GM10248 (cell line): ENCODE results near the gene DFFB.

ENCODE experiments used
- CTCF ChIA-PET: fragments of 300-600 bp; sonication (Branson Sonifier 250); formaldehyde crosslinking; extraction: SDS; loops from one replicate; lab custom pipeline; 2021; ENCODE audit warnings: antibody characterized with exemption; lab: Yijun Ruan, JAX
- POLR2A ChIA-PET: fragments of 350-650 bp; sonication (Branson Sonifier 250); formaldehyde crosslinking; extraction: SDS; loops from one replicate; lab custom pipeline; 2020; ENCODE audit warnings: antibody characterized with exemption; lab: Yijun Ruan, JAX
- DNase-seq: peaks from one replicate; pipeline ENCODE4 v3.0.0; 2012; ENCODE audit errors: extremely low spot score
- TF ChIP-seq, protein P1 (sequence below): IDR thresholded peaks from 2 replicates; pipeline ENCODE4 v1.5.1; 2012; ENCODE audit warnings: mild to moderate bottlenecking, low read depth; ENCODE audit errors: extremely low read depth, missing control alignments, control extremely low read depth

The DFFB gene

DNA sequence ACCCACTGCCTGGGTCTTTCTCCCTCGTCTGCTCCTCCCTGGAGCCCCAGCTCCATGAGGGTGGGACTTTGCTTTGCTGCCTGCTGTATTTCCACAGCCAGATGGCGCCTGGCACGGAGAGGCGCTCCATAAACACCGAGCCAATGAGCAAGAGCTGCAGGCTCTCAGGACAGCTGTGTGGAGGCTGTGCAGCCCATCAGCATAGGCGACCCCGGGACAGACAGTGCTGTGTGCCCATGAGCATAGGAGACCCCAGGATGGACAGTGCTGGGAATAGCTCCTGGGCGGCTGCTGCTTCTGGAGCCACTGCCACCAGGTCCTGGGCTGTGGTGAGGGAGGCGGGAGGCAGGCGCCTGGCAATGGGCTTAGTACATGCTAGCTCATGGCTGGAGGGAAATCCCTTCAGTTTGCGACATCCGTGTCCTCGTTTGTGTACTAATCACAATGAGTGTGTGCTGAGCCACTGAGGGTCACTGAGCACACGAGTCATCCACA lies 29.4 kb upstream of the DFFB start:
- CTCF ChIA-PET, result no interaction called here
- no peak for DNase-seq
- POLR2A ChIA-PET, result no interaction called here
- TF ChIP-seq, protein P1, sequence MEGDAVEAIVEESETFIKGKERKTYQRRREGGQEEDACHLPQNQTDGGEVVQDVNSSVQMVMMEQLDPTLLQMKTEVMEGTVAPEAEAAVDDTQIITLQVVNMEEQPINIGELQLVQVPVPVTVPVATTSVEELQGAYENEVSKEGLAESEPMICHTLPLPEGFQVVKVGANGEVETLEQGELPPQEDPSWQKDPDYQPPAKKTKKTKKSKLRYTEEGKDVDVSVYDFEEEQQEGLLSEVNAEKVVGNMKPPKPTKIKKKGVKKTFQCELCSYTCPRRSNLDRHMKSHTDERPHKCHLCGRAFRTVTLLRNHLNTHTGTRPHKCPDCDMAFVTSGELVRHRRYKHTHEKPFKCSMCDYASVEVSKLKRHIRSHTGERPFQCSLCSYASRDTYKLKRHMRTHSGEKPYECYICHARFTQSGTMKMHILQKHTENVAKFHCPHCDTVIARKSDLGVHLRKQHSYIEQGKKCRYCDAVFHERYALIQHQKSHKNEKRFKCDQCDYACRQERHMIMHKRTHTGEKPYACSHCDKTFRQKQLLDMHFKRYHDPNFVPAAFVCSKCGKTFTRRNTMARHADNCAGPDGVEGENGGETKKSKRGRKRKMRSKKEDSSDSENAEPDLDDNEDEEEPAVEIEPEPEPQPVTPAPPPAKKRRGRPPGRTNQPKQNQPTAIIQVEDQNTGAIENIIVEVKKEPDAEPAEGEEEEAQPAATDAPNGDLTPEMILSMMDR, result no peak

DNA sequence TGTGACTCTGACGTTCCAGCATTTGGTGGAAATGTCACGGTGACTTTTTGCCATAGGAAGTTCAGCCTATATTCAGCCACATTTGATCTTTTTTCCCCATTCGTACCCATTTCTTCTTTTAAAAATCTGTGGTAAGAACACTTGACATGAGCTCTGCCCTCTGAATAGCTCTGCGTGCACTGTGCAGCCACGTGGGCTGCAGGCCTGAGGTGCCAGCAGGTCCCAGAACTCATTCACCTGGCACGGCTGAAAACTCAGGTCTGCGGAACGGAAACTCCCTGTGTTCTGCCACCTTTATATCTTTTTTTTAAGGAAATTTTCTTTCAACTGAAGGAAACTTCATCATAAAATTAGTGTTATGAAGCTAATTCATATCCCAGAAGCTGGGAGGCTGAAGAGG lies 28.9 kb upstream of the DFFB start:
- TF ChIP-seq, protein P1, result no peak
- POLR2A ChIA-PET, result no interaction called here
- DNase-seq, result no peak
- CTCF ChIA-PET, result no interaction called here

- CTCF ChIA-PET, result no interaction called here
- POLR2A ChIA-PET, result no interaction called here
- DNase-seq, result no peak
- TF ChIP-seq, protein P1, result no peak
Measured at GRCh38 chr1:3831689-3832088, 25.6 kb upstream of the DFFB start.

GRCh38 chr1:3834701-3835100 lies 22.6 kb upstream of the DFFB start:
- POLR2A ChIA-PET, result no interaction called here
- TF ChIP-seq, protein P1, result no peak

GRCh38 chr1:3836421-3836820 lies 20.9 kb upstream of the DFFB start:
- ChIA-PET CTCF (no interaction called here), POLR2A (no interaction called here)
- no peak for DNase-seq
- TF ChIP-seq, protein P1, result no peak

More at GRCh38 chr1:3834701-3835100, 22.6 kb upstream of the DFFB start:
- CTCF ChIA-PET, result no interaction called here
- DNase-seq, result no peak

- DNase-seq, result no peak
- CTCF ChIA-PET, result no interaction called here
- TF ChIP-seq, protein P1, result no peak
- POLR2A ChIA-PET, result no interaction called here
Measured at GRCh38 chr1:3837200-3837599, 20.1 kb upstream of the DFFB start.

- TF ChIP-seq, protein P1, result no peak
- ChIA-PET POLR2A (no interaction called here), CTCF (no interaction called here)
- no peak for DNase-seq
Measured at GRCh38 chr1:3837685-3838084, 19.6 kb upstream of the DFFB start.
